HepG2 (cell line): Measurements from ENCODE around the gene CADM1. TPM values are rescaled to one million over a fixed set of nuclear protein-coding genes. Genes with fewer than 3 reads are reported as not detected.

Experiments
- ATAC-seq: fragments of 200-7000 bp; cut with Tn5 transposase; 3 replicates; pipeline ENCODE4 v1.9.1; 2020; ENCODE audit warnings: mild to moderate bottlenecking, moderate library complexity
- BruUV-seq: library from RNA; stranded (reverse); fragments of 400-500 nt; replicated peaks from 2 replicates; lab custom pipeline; 2021; lab: Mats Ljungman, UMichigan
- CTCF ChIA-PET: fragments of 300-600 bp; formaldehyde crosslinking; extraction: SDS; loops from one replicate; lab custom pipeline; 2021; ENCODE audit warnings: low total read pairs, inconsistent platforms, low intra/inter-chr PET ratio; lab: Yijun Ruan, JAX
- POLR2A ChIA-PET: fragments of 350-600 bp; sonication (Branson Sonifier 250); formaldehyde crosslinking; loops from one replicate; lab custom pipeline; 2020; ENCODE audit warnings: antibody characterized with exemption, inconsistent platforms; lab: Yijun Ruan, JAX
- DNase-seq: peaks from one replicate; pipeline ENCODE4 v3.0.0-alpha.2; 2015; ENCODE audit warnings: low spot score
- FAIRE-seq: peaks from 3 replicates; lab custom pipeline; 2011; peaks lifted over from hg19 to GRCh38; lab: Jason Lieb, UNC
- H2AFZ ChIP-seq: one replicate; pipeline ENCODE4 v1.6.1; 2011; ENCODE audit warnings: low read length, inconsistent platforms
- H3K27ac ChIP-seq: fragments of 300-600 bp; 3 replicates; pipeline ENCODE4 v1.8.0; 2011; ENCODE audit warnings: mixed run types, mild to moderate bottlenecking, mixed read lengths, low read length, inconsistent platforms; ENCODE audit not compliant: insufficient read depth; ENCODE audit errors: extremely low read length
- H3K27me3 ChIP-seq, 2 experiments: fragments of 200-600 bp in 1 of 2; 2 replicates in 1 of 2; 3 replicates in 1 of 2; pipeline versions ENCODE4 v1.6.0 to v1.8.0; 2011; ENCODE audit warnings: low read length in 2 of 2, mild to moderate bottlenecking in 2 of 2, moderate library complexity in 2 of 2, inconsistent platforms in 1 of 2; ENCODE audit not compliant: insufficient read depth in 2 of 2, control insufficient read depth in 1 of 2
- H3K36me3 ChIP-seq, 2 experiments: fragments of 200-600 bp in 1 of 2; replicated peaks in 1 of 2; 2 replicates in 1 of 2; 3 replicates in 1 of 2; pipeline versions ENCODE4 v1.5.1 to v1.8.0; 2011; ENCODE audit warnings: low read length in 2 of 2, inconsistent platforms in 1 of 2; ENCODE audit not compliant: insufficient read depth in 2 of 2, control insufficient read depth in 1 of 2
- H3K4me1 ChIP-seq: 2 replicates; pipeline ENCODE4 v1.5.1; 2012; ENCODE audit warnings: low read length, inconsistent platforms; ENCODE audit not compliant: insufficient read depth
- H3K4me2 ChIP-seq: 2 replicates; pipeline ENCODE4 v1.6.0; 2011; ENCODE audit warnings: low read depth, low read length, inconsistent platforms
- H3K4me3 ChIP-seq, 3 experiments: fragments of 200-600 bp in 1 of 3; sonication (generic), shearing (Covaris generic) in 1 of 3; replicated peaks in 1 of 3; 2 replicates each; pipeline ENCODE4 v1.5.1; 2011 to 2016; ENCODE audit warnings: low read length in 3 of 3, inconsistent platforms in 2 of 3, low read depth in 2 of 3, mild to moderate bottlenecking in 2 of 3, control low read depth in 1 of 3, mixed read lengths in 1 of 3; ENCODE audit not compliant: insufficient read depth in 1 of 3
- H3K79me2 ChIP-seq: one replicate; pipeline ENCODE4 v1.6.1; 2011; ENCODE audit warnings: low read length, inconsistent platforms; ENCODE audit not compliant: insufficient read depth
- H3K9ac ChIP-seq: 2 replicates; pipeline ENCODE4 v1.6.0; 2011; ENCODE audit warnings: mild to moderate bottlenecking, low read depth, low read length, inconsistent platforms; ENCODE audit not compliant: insufficient read depth
- H3K9me3 ChIP-seq: 2 replicates; pipeline ENCODE4 v1.5.1; 2012; ENCODE audit warnings: mild to moderate bottlenecking, low read length
- H4K20me1 ChIP-seq: 2 replicates; pipeline ENCODE4 v1.6.0; 2011; ENCODE audit warnings: inconsistent platforms, mild to moderate bottlenecking, low read length, moderate library complexity; ENCODE audit not compliant: insufficient read depth
- RNF2 ChIP-seq: fragments of 450-650 bp; conservative IDR thresholded peaks from 2 replicates; pipeline ENCODE4 v1.6.1; 2016; ENCODE audit warnings: low read depth
- TIGD3 ChIP-seq: sonication (generic); formaldehyde crosslinking; IDR thresholded peaks from 2 replicates; pipeline ENCODE4 v1.5.1; 2020; ENCODE audit warnings: mild to moderate bottlenecking, missing genetic modification reagents, borderline replicate concordance
- YEATS4 ChIP-seq: sonication (generic); formaldehyde crosslinking; IDR thresholded peaks from 2 replicates; pipeline ENCODE4 v1.4.0; 2020; ENCODE audit warnings: missing genetic modification reagents, borderline replicate concordance
- ZBTB14 ChIP-seq: sonication (generic); formaldehyde crosslinking; IDR thresholded peaks from 2 replicates; pipeline ENCODE4 v1.4.0; 2020; ENCODE audit warnings: missing genetic modification reagents
- ZNF12 ChIP-seq: sonication (generic); formaldehyde crosslinking; IDR thresholded peaks from 2 replicates; pipeline ENCODE4 v1.5.0; 2020; ENCODE audit warnings: missing genetic modification reagents
- ZNF564 ChIP-seq: sonication (generic); formaldehyde crosslinking; IDR thresholded peaks from 2 replicates; pipeline ENCODE4 v1.8.1; 2023; ENCODE audit warnings: mild to moderate bottlenecking, missing genetic modification reagents
- ZNF605 ChIP-seq: sonication (generic); formaldehyde crosslinking; IDR thresholded peaks from 2 replicates; pipeline ENCODE4 v1.8.0; 2022; ENCODE audit warnings: mild to moderate bottlenecking, missing genetic modification reagents
- ZNF678 ChIP-seq: sonication (generic); formaldehyde crosslinking; IDR thresholded peaks from 2 replicates; pipeline ENCODE4 v1.4.0; 2020; ENCODE audit warnings: mild to moderate bottlenecking, missing genetic modification reagents
- ZNF792 ChIP-seq: IDR thresholded peaks from 2 replicates; pipeline ENCODE4 v1.6.1; 2016
- ZSCAN25 ChIP-seq: sonication (generic); formaldehyde crosslinking; IDR thresholded peaks from 2 replicates; pipeline ENCODE4 v1.8.0; 2022; ENCODE audit warnings: mild to moderate bottlenecking, missing genetic modification reagents
- in situ Hi-C: cut with HindIII; loops from 2 replicates; pipeline ENCODE4 v1.10.0; 2017; ENCODE audit warnings: low pct_unique_long_range_greater_than_20kb; ENCODE audit not compliant: extremely low pct_ligation_motif_present
- intact Hi-C: fragments of 100-400 bp; cut with micrococcal nuclease; formaldehyde crosslinking; loops from one replicate; pipeline ENCODE4 v1.10.0; 2022; ENCODE audit not compliant: unreplicated experiment
- polyA plus RNA-seq, 8 experiments: library from polyadenylated mRNA; depleted of rRNA in 3 of 8; stranded (reverse) in 7 of 8; unstranded in 1 of 8; fragments of >200 nt; fragmentation: Illumina TruSeq in 4 of 8; extraction: Trizol in 4 of 8; gene quantifications; 2 replicates each; pipeline versions ENCODE4 v1.2.1 to v1.2.3, GENCODE V29; 2011 to 2016; ENCODE audit warnings: low read depth in 4 of 8, missing spikeins in 1 of 8, mixed read lengths in 1 of 8; ENCODE audit not compliant: insufficient read depth in 1 of 8
- total RNA-seq, 5 experiments: library from RNA; depleted of rRNA; stranded (reverse); fragments of >200 nt; fragmentation: Illumina TruSeq; extraction: Trizol; gene quantifications; 2 replicates each; pipeline ENCODE4 v1.2.3, GENCODE V29; 2016; ENCODE audit warnings: low read depth in 1 of 5
- TF ChIP-seq, protein P1 (sequence below), 2 experiments: fragments of 450-650 bp in 1 of 2; sonication (generic) in 1 of 2; formaldehyde crosslinking; IDR thresholded peaks; 2 replicates each; pipeline versions ENCODE4 v1.5.0 to v1.8.0; 2020 to 2022; ENCODE audit warnings: mild to moderate bottlenecking in 1 of 2, missing genetic modification reagents in 1 of 2

CADM1 gene
- total and polyA plus RNA-seq, 2 of the 13 experiments (the other 11 are each of a cell fraction or from before 2014, with no cell fraction given): 71.3 to 122 TPM

DNA sequence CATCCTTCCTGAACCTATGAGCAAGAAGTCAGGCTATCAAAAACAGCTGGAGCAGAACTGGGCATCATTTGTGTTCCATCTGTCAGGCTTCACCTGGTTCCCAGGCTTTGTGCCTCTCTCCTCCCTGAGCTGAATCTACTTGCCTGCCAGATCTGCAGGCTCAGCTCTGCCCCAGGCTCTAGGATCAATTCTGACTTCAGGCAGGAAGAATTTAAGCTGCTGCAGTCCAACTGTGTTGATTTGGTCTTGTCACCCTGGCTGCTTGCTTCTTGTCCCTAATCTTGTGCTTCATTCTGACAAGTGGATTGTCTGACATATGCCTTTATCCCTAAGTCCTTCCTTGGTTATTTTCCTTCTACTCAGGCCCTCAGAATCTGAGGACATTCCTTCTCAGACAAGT is 31.6 kb upstream of the CADM1 start:
- intact Hi-C loops: no loop called here
- H3K27ac ChIP-seq: no peak overlapping the region
- no peaks in the 10 kb centered on the region for H4K20me1 ChIP-seq
- H3K9ac ChIP-seq: no peak overlapping the region
- no peak for FAIRE-seq
- no TSS peak for BruUV-seq
- H3K4me1 ChIP-seq: no peaks in the 10 kb centered on the region
- ChIA-PET CTCF (no interaction called here), POLR2A (no interaction called here)
- no peak overlapping the region for H3K4me2 ChIP-seq
- ATAC-seq: no peak
- no peak overlapping the region for H3K4me3 ChIP-seq
- no peak for DNase-seq
- in situ Hi-C loops: no loop called here
- no peak overlapping the region for H2AFZ ChIP-seq
- H3K79me2 ChIP-seq: no peaks in the 10 kb centered on the region
- H3K27me3 ChIP-seq: peaks cover 2 to 24% of the 10 kb centered on the region in 2 experiments; a peak in 3 of 5 replicates
- H3K9me3 ChIP-seq: no peaks in the 10 kb centered on the region
- H3K36me3 ChIP-seq: no peaks in the 10 kb centered on the region
- no peak for TF ChIP-seq TIGD3 (CRISPR knock-in tag)
- TF ChIP-seq ZNF12 (CRISPR knock-in tag): no peak
- TF ChIP-seq RNF2: no peak
- TF ChIP-seq ZSCAN25 (CRISPR knock-in tag): no peak
- no peak for TF ChIP-seq ZNF605 (CRISPR knock-in tag)
- no peak for TF ChIP-seq ZNF792 (CRISPR knock-in tag)
- TF ChIP-seq YEATS4 (CRISPR knock-in tag): no peak
- TF ChIP-seq, protein P1, sequence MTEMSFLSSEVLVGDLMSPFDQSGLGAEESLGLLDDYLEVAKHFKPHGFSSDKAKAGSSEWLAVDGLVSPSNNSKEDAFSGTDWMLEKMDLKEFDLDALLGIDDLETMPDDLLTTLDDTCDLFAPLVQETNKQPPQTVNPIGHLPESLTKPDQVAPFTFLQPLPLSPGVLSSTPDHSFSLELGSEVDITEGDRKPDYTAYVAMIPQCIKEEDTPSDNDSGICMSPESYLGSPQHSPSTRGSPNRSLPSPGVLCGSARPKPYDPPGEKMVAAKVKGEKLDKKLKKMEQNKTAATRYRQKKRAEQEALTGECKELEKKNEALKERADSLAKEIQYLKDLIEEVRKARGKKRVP (CRISPR knock-in tag; IDR thresholded peaks at IDR 0.05): no peak
- no peak for TF ChIP-seq ZNF678
- TF ChIP-seq ZNF564 (CRISPR knock-in tag): no peak
- no peak for TF ChIP-seq ZBTB14
